22Rv1 (cell line): ENCODE data around the gene TBC1D22A.

Experiments used
- ZFX ChIP-seq: fragments of 450-650 bp; IDR thresholded peaks from 2 replicates; pipeline ENCODE4 v1.6.1; 2017; ENCODE audit warnings: antibody characterized with exemption, borderline replicate concordance
- TF ChIP-seq, protein P1 (sequence below): fragments of 450-650 bp; IDR thresholded peaks from 2 replicates; pipeline ENCODE4 v1.5.1; 2017; ENCODE audit warnings: mild to moderate bottlenecking

DNA sequence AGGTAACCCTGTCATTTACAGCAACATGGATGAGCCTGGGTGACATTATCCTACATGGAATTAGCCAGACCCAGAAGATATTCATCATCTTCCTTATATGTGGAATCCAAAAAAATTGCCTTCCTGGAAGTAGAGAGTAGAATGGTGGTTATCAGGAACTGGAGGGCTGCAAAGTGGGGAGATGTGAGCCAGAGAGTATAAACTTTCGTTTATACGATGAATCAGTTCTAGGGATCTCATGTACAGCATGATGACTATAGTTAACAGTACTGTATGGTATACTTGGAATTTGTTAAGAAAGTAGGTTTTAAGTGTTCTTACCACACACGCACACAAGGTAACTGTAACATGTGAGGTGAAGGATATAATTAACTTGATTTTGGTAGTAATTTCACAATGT is 79.1 kb downstream of the TBC1D22A start:
- TF ChIP-seq, protein P1, sequence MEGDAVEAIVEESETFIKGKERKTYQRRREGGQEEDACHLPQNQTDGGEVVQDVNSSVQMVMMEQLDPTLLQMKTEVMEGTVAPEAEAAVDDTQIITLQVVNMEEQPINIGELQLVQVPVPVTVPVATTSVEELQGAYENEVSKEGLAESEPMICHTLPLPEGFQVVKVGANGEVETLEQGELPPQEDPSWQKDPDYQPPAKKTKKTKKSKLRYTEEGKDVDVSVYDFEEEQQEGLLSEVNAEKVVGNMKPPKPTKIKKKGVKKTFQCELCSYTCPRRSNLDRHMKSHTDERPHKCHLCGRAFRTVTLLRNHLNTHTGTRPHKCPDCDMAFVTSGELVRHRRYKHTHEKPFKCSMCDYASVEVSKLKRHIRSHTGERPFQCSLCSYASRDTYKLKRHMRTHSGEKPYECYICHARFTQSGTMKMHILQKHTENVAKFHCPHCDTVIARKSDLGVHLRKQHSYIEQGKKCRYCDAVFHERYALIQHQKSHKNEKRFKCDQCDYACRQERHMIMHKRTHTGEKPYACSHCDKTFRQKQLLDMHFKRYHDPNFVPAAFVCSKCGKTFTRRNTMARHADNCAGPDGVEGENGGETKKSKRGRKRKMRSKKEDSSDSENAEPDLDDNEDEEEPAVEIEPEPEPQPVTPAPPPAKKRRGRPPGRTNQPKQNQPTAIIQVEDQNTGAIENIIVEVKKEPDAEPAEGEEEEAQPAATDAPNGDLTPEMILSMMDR = no peak
- no peak for TF ChIP-seq ZFX
